AG09319 (cell line): ENCODE results near the gene GRIN2A.

Experiments
- DNase-seq: peaks from one replicate; pipeline ENCODE4 v3.0.0-alpha.2; 2010; ENCODE audit warnings: low read depth; ENCODE audit errors: extremely low read depth
- CTCF ChIP-seq: IDR thresholded peaks from 2 replicates; pipeline ENCODE4 v1.5.1; 2011; ENCODE audit warnings: low read depth, mild to moderate bottlenecking, inconsistent platforms, low read length, moderate library complexity

Gene GRIN2A

DNA sequence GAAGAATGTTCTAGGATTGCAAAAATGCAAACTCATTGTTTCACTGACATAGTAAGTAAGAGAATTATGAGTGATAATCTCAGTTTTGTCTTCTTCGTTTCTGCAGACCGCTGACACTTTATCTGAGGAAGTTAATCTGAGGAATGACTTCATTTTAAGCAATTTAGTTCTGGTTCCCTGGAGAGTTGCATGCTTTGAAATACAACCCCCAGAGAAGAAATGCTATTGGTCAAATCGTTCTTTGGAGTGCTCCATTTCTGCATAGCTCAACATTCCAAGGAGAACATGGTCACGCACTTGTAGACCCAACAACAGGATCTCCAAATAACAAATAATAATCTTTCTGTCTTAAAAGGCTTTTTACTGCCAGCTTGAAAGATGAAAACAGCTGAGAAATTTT lies 427.1 kb downstream of the GRIN2A start:
- no peak for DNase-seq
- no peak for TF ChIP-seq CTCF

DNA sequence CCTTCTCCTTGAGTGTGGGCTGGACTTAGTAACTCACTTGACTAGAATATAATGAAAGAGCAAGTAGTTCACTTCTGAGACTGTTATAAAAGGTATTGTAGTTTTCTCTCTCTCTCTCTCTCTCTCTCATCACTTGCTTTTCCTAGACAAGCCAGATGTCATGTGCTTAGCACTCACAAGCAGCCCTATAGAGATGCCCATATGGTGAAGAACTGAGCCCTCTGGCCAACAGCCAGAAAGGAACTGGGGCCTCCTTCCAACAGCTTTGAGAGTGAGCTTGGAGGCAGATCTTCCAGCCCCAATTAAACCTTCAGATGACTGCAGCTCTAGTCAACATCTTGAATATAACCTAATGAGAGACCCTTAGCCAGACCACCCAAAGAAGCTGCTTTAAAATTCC lies 440.5 kb downstream of the GRIN2A start:
- TF ChIP-seq CTCF, result no peak
- no peak for DNase-seq

DNA sequence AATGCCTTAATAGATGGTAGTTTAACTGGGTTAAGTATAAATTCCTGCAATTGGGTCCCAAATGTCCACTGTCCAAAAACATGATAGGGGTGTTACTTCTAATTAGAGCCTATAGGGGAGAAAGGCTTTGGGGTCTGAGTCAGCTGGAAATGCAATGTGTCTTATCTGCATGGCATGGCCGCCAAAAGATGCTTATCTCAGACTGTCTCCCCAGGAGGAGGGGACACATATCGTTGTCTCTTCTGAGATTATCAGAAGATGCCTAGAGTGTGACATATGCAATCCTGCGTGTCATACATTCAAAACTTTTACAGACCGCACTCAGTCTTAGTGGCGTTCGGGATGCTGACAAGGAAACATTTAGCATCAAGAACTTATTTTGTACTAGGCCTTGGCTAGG lies 442.9 kb downstream of the GRIN2A start:
- no peak for TF ChIP-seq CTCF
- DNase-seq, result no peak

DNA sequence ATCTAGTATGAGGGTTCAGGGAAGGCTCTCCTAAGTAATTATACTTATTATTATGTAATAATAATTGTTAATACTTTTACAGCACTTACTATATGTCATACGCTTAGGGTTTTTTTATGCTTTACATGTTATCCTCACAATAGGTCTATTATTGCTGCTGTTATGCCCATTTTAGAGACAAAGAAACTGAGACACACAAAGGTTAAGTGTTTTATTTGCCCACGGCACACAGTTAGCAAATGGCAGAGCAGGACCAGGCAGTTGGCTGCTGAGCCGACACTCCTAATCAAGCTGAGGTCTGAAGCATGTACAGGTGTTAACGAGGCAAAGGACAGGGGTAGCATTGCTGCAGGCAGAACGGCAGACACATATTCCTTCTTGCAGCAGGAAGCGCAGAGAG lies 443.5 kb downstream of the GRIN2A start:
- no peak for TF ChIP-seq CTCF
- no peak for DNase-seq

GRCh38 chr16:9736547-9736946 lies 445.7 kb downstream of the GRIN2A start:
- no peak for DNase-seq
- no peak for TF ChIP-seq CTCF

- no peak for DNase-seq
- no peak for TF ChIP-seq CTCF
Observed at GRCh38 chr16:9723136-9723535, 459.1 kb downstream of the GRIN2A start.

DNA sequence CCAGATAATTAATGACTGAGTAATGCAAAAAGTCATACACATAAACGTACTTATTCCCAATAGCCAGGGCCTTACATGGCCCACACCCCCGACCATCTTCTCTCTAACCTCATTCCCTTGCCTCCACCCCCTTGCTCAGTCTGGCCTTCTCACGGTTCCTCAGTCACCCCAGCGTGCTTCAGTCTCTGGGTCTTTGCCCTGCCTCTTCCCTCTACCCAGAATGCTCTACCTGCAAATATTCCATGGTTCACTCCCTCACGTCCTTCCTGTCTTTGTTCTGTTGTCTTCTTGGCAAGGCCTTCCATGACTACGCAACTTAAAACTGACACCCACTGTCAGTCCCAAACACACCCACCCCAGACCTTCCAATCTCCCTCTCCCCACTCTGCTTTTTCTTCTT lies 468.3 kb downstream of the GRIN2A start:
- no peak for TF ChIP-seq CTCF
- no peak for DNase-seq
